MCF 10A (cell line): ENCODE data around the gene ATP1B3. TPM values are rescaled to one million over a fixed set of nuclear protein-coding genes. Genes with fewer than 3 reads are reported as not detected.
"Not testable (repeated sequence)": the region's sequence is repeated elsewhere in the genome, so short reads cannot be mapped to it uniquely, and the experiment has no call there.

ENCODE experiments used
- BruUV-seq: library from RNA; stranded (reverse); fragments of 400-500 nt; replicated peaks from 2 replicates; lab custom pipeline; 2021; lab: Mats Ljungman, UMichigan
- CTCF ChIA-PET: fragments of 300-600 bp; sonication (Branson Sonifier 250); formaldehyde crosslinking; extraction: SDS; loops from one replicate; lab custom pipeline; 2021; ENCODE audit warnings: antibody characterized with exemption, inconsistent platforms; lab: Yijun Ruan, JAX
- POLR2A ChIA-PET: fragments of 300-600, 350-650 bp; sonication (Branson Sonifier 250); formaldehyde crosslinking; extraction: SDS; loops from one replicate; lab custom pipeline; 2020; ENCODE audit warnings: antibody characterized with exemption, inconsistent platforms; lab: Yijun Ruan, JAX
- DNase-seq: peaks from one replicate; pipeline ENCODE4 v3.0.0-alpha.2; 2018; ENCODE audit not compliant: unreplicated experiment
- H3K27ac Mint-ChIP-seq: one replicate; pipeline ENCODE4 v1.8.0; 2022; ENCODE audit warnings: mild to moderate bottlenecking, low read depth, mixed read lengths; ENCODE audit not compliant: unreplicated experiment
- H3K27me3 Mint-ChIP-seq: one replicate; pipeline ENCODE4 v1.8.0; 2022; ENCODE audit warnings: mixed read lengths; ENCODE audit not compliant: insufficient read depth, unreplicated experiment
- H3K36me3 Mint-ChIP-seq: one replicate; pipeline ENCODE4 v1.8.0; 2022; ENCODE audit warnings: mild to moderate bottlenecking, moderate library complexity, mixed read lengths; ENCODE audit not compliant: insufficient read depth, unreplicated experiment
- H3K4me1 Mint-ChIP-seq: one replicate; pipeline ENCODE4 v1.8.0; 2022; ENCODE audit warnings: mixed read lengths; ENCODE audit not compliant: insufficient read depth, unreplicated experiment
- H3K4me3 Mint-ChIP-seq: one replicate; pipeline ENCODE4 v1.8.0; 2022; ENCODE audit warnings: mild to moderate bottlenecking, moderate library complexity, mixed read lengths; ENCODE audit not compliant: unreplicated experiment
- H3K9me3 Mint-ChIP-seq: one replicate; pipeline ENCODE4 v1.8.0; 2022; ENCODE audit warnings: mixed read lengths; ENCODE audit not compliant: unreplicated experiment
- intact Hi-C: fragments of 100-400 bp; cut with micrococcal nuclease; formaldehyde crosslinking; loops from 2 replicates; pipeline ENCODE4 v1.14.1; 2022
- total RNA-seq: library from RNA; stranded (reverse); gene quantifications from 2 replicates; pipeline ENCODE4 v1.2.3, GENCODE V29; 2022
- TF ChIP-seq, protein P1 (sequence below): fragments of 200-600 bp; IDR thresholded peaks from one replicate; pipeline ENCODE4 v1.8.0; 2022; ENCODE audit warnings: antibody characterized with exemption, mild to moderate bottlenecking; ENCODE audit not compliant: unreplicated experiment

Gene ATP1B3
- total RNA-seq, 1 experiment from 2014 or later = 99.9 TPM

DNA sequence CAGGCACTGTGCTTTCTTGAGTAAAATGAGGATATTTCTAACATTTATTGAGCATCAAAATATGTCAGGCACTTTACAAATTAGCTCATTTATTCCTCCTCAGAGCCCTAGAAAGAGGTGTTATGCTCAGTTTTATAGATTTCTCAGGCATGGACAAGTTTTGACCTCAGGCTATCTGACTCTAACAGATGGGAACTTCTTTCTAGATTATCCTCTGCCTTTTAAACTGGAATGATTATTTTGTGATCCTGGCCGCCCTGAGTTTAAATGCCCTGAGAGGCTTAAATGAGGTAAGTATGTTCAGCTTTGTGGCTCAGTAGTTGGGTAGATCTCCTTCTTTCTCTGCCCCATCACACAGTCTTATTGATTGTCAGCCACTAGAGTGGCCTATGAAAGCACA lies 32.3 kb upstream of the ATP1B3 start:
- Mint-ChIP-seq H3K27me3 (no peaks in the 10 kb centered on the region), H3K9me3 (no peaks in the 10 kb centered on the region), H3K27ac (no peak overlapping the region), H3K4me3 (no peak overlapping the region), H3K36me3 (peaks cover 6% of the 10 kb centered on the region), H3K4me1 (peaks cover 14% of the 10 kb centered on the region)
- TF ChIP-seq, protein P1, sequence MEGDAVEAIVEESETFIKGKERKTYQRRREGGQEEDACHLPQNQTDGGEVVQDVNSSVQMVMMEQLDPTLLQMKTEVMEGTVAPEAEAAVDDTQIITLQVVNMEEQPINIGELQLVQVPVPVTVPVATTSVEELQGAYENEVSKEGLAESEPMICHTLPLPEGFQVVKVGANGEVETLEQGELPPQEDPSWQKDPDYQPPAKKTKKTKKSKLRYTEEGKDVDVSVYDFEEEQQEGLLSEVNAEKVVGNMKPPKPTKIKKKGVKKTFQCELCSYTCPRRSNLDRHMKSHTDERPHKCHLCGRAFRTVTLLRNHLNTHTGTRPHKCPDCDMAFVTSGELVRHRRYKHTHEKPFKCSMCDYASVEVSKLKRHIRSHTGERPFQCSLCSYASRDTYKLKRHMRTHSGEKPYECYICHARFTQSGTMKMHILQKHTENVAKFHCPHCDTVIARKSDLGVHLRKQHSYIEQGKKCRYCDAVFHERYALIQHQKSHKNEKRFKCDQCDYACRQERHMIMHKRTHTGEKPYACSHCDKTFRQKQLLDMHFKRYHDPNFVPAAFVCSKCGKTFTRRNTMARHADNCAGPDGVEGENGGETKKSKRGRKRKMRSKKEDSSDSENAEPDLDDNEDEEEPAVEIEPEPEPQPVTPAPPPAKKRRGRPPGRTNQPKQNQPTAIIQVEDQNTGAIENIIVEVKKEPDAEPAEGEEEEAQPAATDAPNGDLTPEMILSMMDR = no peak
- intact Hi-C loops = no loop called here
- DNase-seq = no peak
- CTCF ChIA-PET = interaction anchor here (0.7 to 1.7 kb wide), 4 partner anchors 13 to 282 kb away, joined by 3 to 7 read pairs (median 5); no protein-coding TSS in a partner anchor
- POLR2A ChIA-PET = interaction anchor here (0.7 to 1.5 kb wide), 3 partner anchors 12 to 35 kb away, joined by 3 to 6 read pairs (median 3); no protein-coding TSS in a partner anchor
- BruUV-seq = no TSS peak

DNA sequence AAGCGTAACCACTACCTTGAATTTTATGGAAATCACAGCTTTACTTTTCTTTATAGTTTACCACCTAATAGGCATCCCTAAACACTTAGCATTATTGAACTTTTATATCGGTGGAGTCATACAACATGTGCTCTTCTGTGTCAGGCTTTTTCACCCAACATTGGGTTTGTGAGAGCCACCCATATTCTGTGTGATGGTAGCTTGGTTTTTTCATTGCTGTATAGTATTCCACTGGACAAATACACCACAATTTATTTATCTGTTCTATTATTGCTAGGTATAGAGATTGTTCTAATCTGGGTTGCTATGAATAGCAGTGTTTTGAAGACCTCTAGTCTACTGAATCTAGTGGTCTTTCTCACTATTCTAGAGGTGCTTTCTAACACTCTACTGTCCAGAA lies 31.6 kb upstream of the ATP1B3 start:
- TF ChIP-seq, protein P1 = no peak
- Mint-ChIP-seq H3K4me3 (no peak overlapping the region), H3K36me3 (peaks cover 6% of the 10 kb centered on the region), H3K9me3 (no peaks in the 10 kb centered on the region), H3K27ac (no peak overlapping the region), H3K27me3 (no peaks in the 10 kb centered on the region), H3K4me1 (peaks cover 14% of the 10 kb centered on the region)
- BruUV-seq = no TSS peak
- intact Hi-C loops = no loop called here
- POLR2A ChIA-PET = interaction anchor here (0.7 to 1.5 kb wide), 3 partner anchors 29 to 36 kb away, joined by 3 to 6 read pairs (median 3); no protein-coding TSS in a partner anchor
- no peak for DNase-seq
- CTCF ChIA-PET = interaction anchor here (0.8 to 1.7 kb wide), 3 partner anchors 13 to 266 kb away, joined by 3 to 7 read pairs (median 6); no protein-coding TSS in a partner anchor

DNA sequence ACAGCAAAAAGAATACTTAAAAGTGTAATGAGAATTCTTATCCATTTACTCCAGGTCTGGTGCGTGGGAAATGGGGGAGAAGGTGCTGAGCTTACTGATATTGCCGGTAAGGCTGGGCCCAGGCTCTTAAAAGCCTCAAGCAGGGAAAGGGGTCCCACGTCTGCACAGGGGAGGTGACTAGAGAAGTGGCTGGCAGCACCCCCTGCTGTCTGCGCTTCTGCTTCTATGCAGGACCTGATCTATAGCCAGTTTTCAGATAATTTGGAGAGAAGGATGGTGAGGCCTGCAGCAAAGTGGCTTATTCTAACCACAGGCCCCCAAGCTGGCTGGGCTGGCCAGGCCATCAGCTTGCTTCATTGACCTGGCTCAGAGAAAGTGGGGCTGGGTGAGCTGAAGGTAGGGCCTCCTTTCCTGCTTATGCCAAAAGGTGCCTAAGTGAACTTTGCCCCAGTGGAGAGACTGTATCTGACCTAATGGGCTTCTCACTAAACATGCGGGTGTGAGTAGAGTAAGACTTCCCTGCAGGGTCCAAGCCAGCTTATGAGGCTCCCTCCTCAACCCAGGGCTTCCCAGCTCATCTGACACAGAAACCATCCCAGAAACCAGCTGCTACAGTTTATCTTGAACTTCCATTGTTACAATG lies 30.9 kb upstream of the ATP1B3 start:
- POLR2A ChIA-PET = interaction anchor here (1.0 kb wide), 1 partner anchor 29 kb away, joined by 3 read pairs; no protein-coding TSS in a partner anchor
- Mint-ChIP-seq H3K4me3 (no peak overlapping the region), H3K4me1 (peaks cover 11% of the 10 kb centered on the region), H3K27me3 (no peaks in the 10 kb centered on the region), H3K9me3 (no peaks in the 10 kb centered on the region), H3K36me3 (peaks cover 6% of the 10 kb centered on the region), H3K27ac (no peak overlapping the region)
- no TSS peak for BruUV-seq
- DNase-seq = no peak
- CTCF ChIA-PET = interaction anchor here (1.7 kb wide), 1 partner anchor 29 kb away, joined by 7 read pairs; no protein-coding TSS in a partner anchor
- intact Hi-C loops = no loop called here
- TF ChIP-seq, protein P1 = no peak

DNA sequence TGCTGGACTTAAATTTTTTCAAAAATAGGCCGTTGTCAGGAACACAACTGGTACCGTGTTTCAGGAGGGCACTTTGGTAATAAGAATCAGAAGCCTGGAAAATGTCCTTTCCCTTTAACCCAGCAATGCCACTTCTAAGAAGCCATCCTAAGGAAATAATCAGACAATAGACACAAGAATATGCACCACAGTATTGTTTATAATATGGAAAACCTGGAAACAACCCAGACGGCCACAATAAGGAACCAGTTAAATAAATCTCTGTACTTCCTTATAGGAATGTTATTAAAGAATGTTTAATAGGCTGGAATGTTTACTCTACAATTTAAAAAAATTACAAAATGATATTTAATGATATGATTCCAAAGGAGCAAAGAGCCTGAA lies 30.4 kb upstream of the ATP1B3 start:
- intact Hi-C loops = no loop called here
- ChIA-PET POLR2A (no interaction called here), CTCF (no interaction called here)
- DNase-seq = no peak
- Mint-ChIP-seq H3K36me3 (peaks cover 6% of the 10 kb centered on the region), H3K27ac (no peak overlapping the region), H3K9me3 (no peaks in the 10 kb centered on the region), H3K27me3 (no peaks in the 10 kb centered on the region), H3K4me1 (peaks cover 6% of the 10 kb centered on the region), H3K4me3 (no peak overlapping the region)
- no TSS peak for BruUV-seq
- TF ChIP-seq, protein P1 = no peak

DNA sequence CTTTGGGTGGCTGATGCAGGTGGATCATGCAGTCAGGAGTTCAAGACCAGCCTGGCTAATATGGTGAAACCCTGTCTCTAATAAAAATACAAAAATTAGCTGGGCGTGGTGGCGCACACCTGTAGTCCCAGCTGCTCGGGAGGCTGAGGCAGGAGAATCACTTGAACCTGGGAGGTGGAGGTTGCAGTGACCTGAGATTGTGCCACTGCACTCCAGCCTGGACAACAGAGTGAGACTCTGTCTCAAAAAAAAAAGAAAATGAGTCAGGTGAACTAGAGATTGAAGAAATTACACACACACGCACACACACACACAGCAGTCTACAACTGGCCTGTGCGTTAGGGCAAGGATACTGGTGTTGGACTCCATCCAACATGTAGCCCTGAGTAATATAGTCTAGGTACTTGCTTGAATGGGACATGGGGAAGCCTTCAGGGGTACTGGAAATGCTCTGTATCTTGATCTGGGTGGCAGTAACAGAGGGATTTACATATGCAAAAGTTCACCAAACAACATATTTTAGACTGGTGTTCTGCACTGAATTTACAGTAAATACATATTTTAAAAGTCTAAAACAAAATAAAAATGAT lies 28.2 kb upstream of the ATP1B3 start:
- H3K4me1 Mint-ChIP-seq, H3K36me3 Mint-ChIP-seq, H3K9me3 Mint-ChIP-seq, DNase-seq, intact Hi-C loops, CTCF ChIA-PET, H3K27me3 Mint-ChIP-seq, H3K27ac Mint-ChIP-seq, BruUV-seq, H3K4me3 Mint-ChIP-seq: not testable (repeated sequence)
- POLR2A ChIA-PET = interaction anchor here (1.6 to 2.1 kb wide), 2 partner anchors 17 to 18 kb away, joined by 7 to 13 read pairs; no protein-coding TSS in a partner anchor
